Smooth muscle cell of trachea (primary cell): ENCODE results near the gene NKX2-8. TPM values are rescaled to one million over a fixed set of nuclear protein-coding genes. Genes with fewer than 3 reads are reported as not detected.

Experiments
- total RNA-seq: library from RNA; depleted of rRNA; stranded (reverse); fragments of >200 nt; gene quantifications from 2 replicates; pipeline ENCODE4 v1.2.1, GENCODE V29; 2014

NKX2-8 gene
- not detected in 2 replicates for total RNA-seq

GRCh38 chr14:36582011-36582873 lies at the start of gene NKX2-8:
TSS of gene NKX2-8 (minus strand) at chr14:36582614. CDS start at chr14:36582389, 225 bp downstream.

Other genes with a start within 250 kb of the NKX2-8 start
- gene NKX2-1, start 62.4 kb downstream of the NKX2-8 start, total RNA-seq = not detected in 2 replicates
- not detected in 2 replicates for gene PAX9, start 79.2 kb upstream of the NKX2-8 start, total RNA-seq